ENCODE results near the gene AHRR.

Gene AHRR

GRCh38 chr5:442335-443238 is 121.1 kb downstream of the AHRR start, which contains the start of gene EXOC3:
EXOC3 (plus strand) TSS chr5:443176; CDS start chr5:446206, 3,030 bp downstream.
- TF ChIP-seq EZH2 (IDR thresholded peaks at IDR 0.05; ENCODE audit: borderline replicate concordance, low read length) (no peak), CTCF (IDR thresholded peaks at IDR 0.05; ENCODE audit: low read length) (no peak)
- Histone ChIP-seq H4K20me1 (ENCODE audit: insufficient read depth, low read length) (no peaks in the 10 kb centered on the region), H3F3A (ENCODE audit: insufficient read depth, low read length) (peaks cover 2% of the 10 kb centered on the region), H3K4me3 (ENCODE audit: low read depth, low read length, poor library complexity, severe bottlenecking) (peak within 1 kb of the TSS; percentile 91), H3K79me2 (ENCODE audit: insufficient read depth, low read length) (0 out of 2 replicates have a peak, but pooled peaks cover 7% of the 10 kb centered on the region), H2AFZ (ENCODE audit: low read length) (no peak within 1 kb of the TSS), H3K9ac (ENCODE audit: low read length) (peak within 1 kb of the TSS; percentile 88), H3K27ac (ENCODE audit: low read depth, low read length, poor library complexity, severe bottlenecking) (no peak within 1 kb of the TSS), H3K9me3 (ENCODE audit: low read length) (no peaks in the 10 kb centered on the region), H3K4me1 (ENCODE audit: insufficient read depth, low read length, severe bottlenecking) (peaks cover 42% of the 10 kb centered on the region), H3K36me3 (ENCODE audit: insufficient read depth, low read length) (peaks cover 17% of the 10 kb centered on the region), H3K4me2 (ENCODE audit: low read length) (peak within 1 kb of the TSS; percentile 95), H3K9me2 (ENCODE audit: low read depth, low read length) (no peaks in the 10 kb centered on the region), H3K27me3 (ENCODE audit: insufficient read depth, low read length) (no peaks in the 10 kb centered on the region)

GRCh38 chr5:443239-444151 is 122.0 kb downstream of the AHRR start:
- Histone ChIP-seq H3K27ac (ENCODE audit: low read depth, low read length, poor library complexity, severe bottlenecking) (no peak overlapping the region), H2AFZ (ENCODE audit: low read length) (no peak overlapping the region), H3K79me2 (ENCODE audit: insufficient read depth, low read length) (0 out of 2 replicates have a peak, but pooled peaks cover 7% of the 10 kb centered on the region)

More at GRCh38 chr5:443239-444151, 122.0 kb downstream of the AHRR start:
- no peaks in the 10 kb centered on the region for H3K27me3 ChIP-seq (ENCODE audit: insufficient read depth, low read length)
- H3K9me2 ChIP-seq (ENCODE audit: low read depth, low read length) = no peaks in the 10 kb centered on the region
- peaks cover 42% of the 10 kb centered on the region for H3K4me1 ChIP-seq (ENCODE audit: insufficient read depth, low read length, severe bottlenecking)
- no peaks in the 10 kb centered on the region for H4K20me1 ChIP-seq (ENCODE audit: insufficient read depth, low read length)
- TF ChIP-seq CTCF (IDR thresholded peaks at IDR 0.05; ENCODE audit: low read length) = no peak
- no peak for TF ChIP-seq EZH2 (IDR thresholded peaks at IDR 0.05; ENCODE audit: borderline replicate concordance, low read length)
- H3K36me3 ChIP-seq (ENCODE audit: insufficient read depth, low read length) = peaks cover 26% of the 10 kb centered on the region
- H3K4me3 ChIP-seq (ENCODE audit: low read depth, low read length, poor library complexity, severe bottlenecking) = peak overlapping the region; percentile 91
- peak overlapping the region; percentile 88 for H3K9ac ChIP-seq (ENCODE audit: low read length)
- peak overlapping the region; percentile 95 for H3K4me2 ChIP-seq (ENCODE audit: low read length)
- no peaks in the 10 kb centered on the region for H3K9me3 ChIP-seq (ENCODE audit: low read length)
- H3F3A ChIP-seq (ENCODE audit: insufficient read depth, low read length) = peaks cover 2% of the 10 kb centered on the region
